ENCODE measurements around the gene CCSER1.

CCSER1 gene

GRCh38 chr4:90128961-90129495 is 1.8 kb downstream of the CCSER1 start:
- DNase-seq (ENCODE audit: low spot score): no peak

- no peak for DNase-seq (ENCODE audit: low spot score)
Measured at GRCh38 chr4:90130076-90130475, 2.9 kb downstream of the CCSER1 start.

GRCh38 chr4:90137555-90137954 is 10.4 kb downstream of the CCSER1 start:
- no peak for DNase-seq (ENCODE audit: low spot score)

GRCh38 chr4:90142081-90142480 is 14.9 kb downstream of the CCSER1 start:
- no peak for DNase-seq (ENCODE audit: low spot score)

GRCh38 chr4:90145319-90145718 is 18.1 kb downstream of the CCSER1 start:
- DNase-seq (ENCODE audit: low spot score): no peak

- DNase-seq (ENCODE audit: low spot score): no peak
Measured at GRCh38 chr4:90146306-90146705, 19.1 kb downstream of the CCSER1 start.

- DNase-seq (ENCODE audit: low spot score): no peak
Measured at GRCh38 chr4:90148574-90149148, 21.5 kb downstream of the CCSER1 start.

GRCh38 chr4:90152024-90152423 is 24.8 kb downstream of the CCSER1 start:
- no peak for DNase-seq (ENCODE audit: low spot score)

- no peak for DNase-seq (ENCODE audit: low spot score)
Measured at GRCh38 chr4:90159193-90159592, 32.0 kb downstream of the CCSER1 start.

GRCh38 chr4:90160044-90160443 is 32.9 kb downstream of the CCSER1 start:
- DNase-seq (ENCODE audit: low spot score): no peak

GRCh38 chr4:90162566-90162965 is 35.4 kb downstream of the CCSER1 start:
- DNase-seq (ENCODE audit: low spot score): no peak

- no peak for DNase-seq (ENCODE audit: low spot score)
Measured at GRCh38 chr4:90163872-90164271, 36.7 kb downstream of the CCSER1 start.

GRCh38 chr4:90165883-90166282 is 38.7 kb downstream of the CCSER1 start:
- no peak for DNase-seq (ENCODE audit: low spot score)

GRCh38 chr4:90171491-90171890 is 44.3 kb downstream of the CCSER1 start:
- no peak for DNase-seq (ENCODE audit: low spot score)

- DNase-seq (ENCODE audit: low spot score): no peak
Measured at GRCh38 chr4:90174621-90175023, 47.4 kb downstream of the CCSER1 start.

GRCh38 chr4:90181644-90182043 is 54.5 kb downstream of the CCSER1 start:
- DNase-seq (ENCODE audit: low spot score): no peak

- DNase-seq (ENCODE audit: low spot score): no peak
Measured at GRCh38 chr4:90183254-90183653, 56.1 kb downstream of the CCSER1 start.

GRCh38 chr4:90184560-90184959 is 57.4 kb downstream of the CCSER1 start:
- no peak for DNase-seq (ENCODE audit: low spot score)

- DNase-seq (ENCODE audit: low spot score): no peak
Measured at GRCh38 chr4:90185416-90185815, 58.2 kb downstream of the CCSER1 start.

- no peak for DNase-seq (ENCODE audit: low spot score)
Measured at GRCh38 chr4:90186229-90186628, 59.0 kb downstream of the CCSER1 start.

GRCh38 chr4:90187148-90187884 is 60.1 kb downstream of the CCSER1 start:
- DNase-seq (ENCODE audit: low spot score): no peak

- DNase-seq (ENCODE audit: low spot score): no peak
Measured at GRCh38 chr4:90189178-90189577, 62.0 kb downstream of the CCSER1 start.

GRCh38 chr4:90189946-90190345 is 62.8 kb downstream of the CCSER1 start:
- DNase-seq (ENCODE audit: low spot score): no peak

- no peak for DNase-seq (ENCODE audit: low spot score)
Measured at GRCh38 chr4:90190525-90190924, 63.3 kb downstream of the CCSER1 start.
